HCT116 (cell line): ENCODE data around the gene BRAT1. TPM values are rescaled to one million over a fixed set of nuclear protein-coding genes. Genes with fewer than 3 reads are reported as not detected.

Experiments used
- ATAC-seq: fragments of 200-7000 bp; cut with Tn5 transposase; 2 replicates; pipeline ENCODE4 v1.9.1; 2020; ENCODE audit warnings: mild to moderate bottlenecking, moderate library complexity
- BruUV-seq: library from RNA; stranded (reverse); fragments of 400-500 nt; replicated peaks from 2 replicates; lab custom pipeline; 2021; lab: Mats Ljungman, UMichigan
- CTCF ChIA-PET: fragments of 300-600 bp; sonication (Branson Sonifier 250); formaldehyde crosslinking; loops from one replicate; lab custom pipeline; 2021; ENCODE audit warnings: antibody characterized with exemption; lab: Charles Lee
- POLR2A ChIA-PET: fragments of 300-600, 350-600 bp; sonication (Branson Sonifier 250); formaldehyde crosslinking; loops from one replicate; lab custom pipeline; 2021; ENCODE audit warnings: antibody characterized with exemption; lab: Charles Lee
- RAD21 ChIA-PET, 2 experiments: fragments of 300-600 bp; sonication (Branson Sonifier 250); formaldehyde crosslinking; loops; one replicate each; lab custom pipeline; 2023; ENCODE audit warnings: low total read pairs in 2 of 2; ENCODE audit not compliant: uncharacterized antibody in 2 of 2, unreplicated experiment in 2 of 2, low non-redundant PET in 1 of 2; lab: Charles Lee
- DNase-seq: peaks from one replicate; pipeline ENCODE4 v3.0.0-alpha.2; 2010; ENCODE audit warnings: low read depth, low spot score
- H2AFZ ChIP-seq: fragments of 200-600 bp; shearing (Covaris generic), sonication (generic); 2 replicates; pipeline ENCODE4 v1.6.1; 2017; ENCODE audit warnings: low read depth, mixed run types, mixed read lengths, antibody characterized with exemption, low read length; ENCODE audit not compliant: poor library complexity, severe bottlenecking
- H3K27ac ChIP-seq: 2 replicates; pipeline ENCODE4 v1.5.1; 2012; ENCODE audit warnings: low read depth, low read length
- H3K27me3 ChIP-seq: fragments of 200-600 bp; sonication (generic); 2 replicates; pipeline ENCODE4 v1.6.1; 2016; ENCODE audit warnings: mixed run types, low read length, mixed read lengths; ENCODE audit not compliant: insufficient read depth
- H3K36me3 ChIP-seq, 2 experiments: fragments of 200-500 bp in 1 of 2; fragments of 200-600 bp in 1 of 2; sonication (Bioruptor generic) in 1 of 2; sonication (generic) in 1 of 2; 2 replicates each; pipeline versions ENCODE4 v1.5.1 to v1.6.1; 2014 to 2016; ENCODE audit warnings: low read length in 2 of 2, inconsistent platforms in 1 of 2, mixed read lengths in 1 of 2, mixed run types in 1 of 2; ENCODE audit not compliant: insufficient read depth in 2 of 2, control insufficient read depth in 1 of 2
- H3K4me1 ChIP-seq, 2 experiments: fragments of 200-600 bp in 1 of 2; sonication (generic) in 1 of 2; 2 replicates each; pipeline versions ENCODE4 v1.5.1 to v1.6.1; 2012 to 2017; ENCODE audit warnings: low read length in 2 of 2, inconsistent platforms in 1 of 2, mild to moderate bottlenecking in 1 of 2, mixed read lengths in 1 of 2, mixed run types in 1 of 2, moderate library complexity in 1 of 2; ENCODE audit not compliant: insufficient read depth in 2 of 2, control insufficient read depth in 1 of 2
- H3K4me2 ChIP-seq: fragments of 200-600 bp; sonication (generic); 2 replicates; pipeline ENCODE4 v1.6.1; 2017; ENCODE audit warnings: mixed run types, low read length, mixed read lengths
- H3K4me3 ChIP-seq, 2 experiments: fragments of 200-600 bp in 1 of 2; sonication (generic) in 1 of 2; replicated peaks in 1 of 2; 2 replicates each; pipeline ENCODE4 v1.5.1; 2011 to 2016; ENCODE audit warnings: low read length in 2 of 2, control low read depth in 1 of 2, low read depth in 1 of 2, mild to moderate bottlenecking in 1 of 2, mixed read lengths in 1 of 2, mixed run types in 1 of 2
- H3K79me2 ChIP-seq: fragments of 200-600 bp; sonication (generic); 2 replicates; pipeline ENCODE4 v1.6.1; 2017; ENCODE audit warnings: mild to moderate bottlenecking, mixed run types, low read length, moderate library complexity, mixed read lengths; ENCODE audit not compliant: insufficient read depth
- H3K9ac ChIP-seq: fragments of 200-600 bp; sonication (generic); 2 replicates; pipeline ENCODE4 v1.6.1; 2016; ENCODE audit warnings: low read length, mixed read lengths
- H3K9me2 ChIP-seq: fragments of 200-600 bp; sonication (generic), shearing (Covaris generic); 2 replicates; pipeline ENCODE4 v1.6.1; 2017; ENCODE audit warnings: mixed run types, mild to moderate bottlenecking, moderate library complexity; ENCODE audit not compliant: insufficient read depth
- H3K9me3 ChIP-seq, 2 experiments: fragments of 200-500 bp in 1 of 2; fragments of 200-600 bp in 1 of 2; sonication (Bioruptor generic) in 1 of 2; sonication (generic) in 1 of 2; 2 replicates each; pipeline ENCODE4 v1.6.1; 2014 to 2017; ENCODE audit warnings: low read length in 2 of 2, mixed read lengths in 2 of 2, inconsistent platforms in 1 of 2, low read depth in 1 of 2, mild to moderate bottlenecking in 1 of 2, mixed run types in 1 of 2, moderate library complexity in 1 of 2; ENCODE audit not compliant: control insufficient read depth in 1 of 2, insufficient read depth in 1 of 2
- H4K20me1 ChIP-seq: fragments of 200-600 bp; sonication (generic), shearing (Covaris generic); 2 replicates; pipeline ENCODE4 v1.6.1; 2017; ENCODE audit warnings: mixed run types, mild to moderate bottlenecking, moderate library complexity; ENCODE audit not compliant: insufficient read depth
- CBX3 ChIP-seq: IDR thresholded peaks from 2 replicates; pipeline ENCODE4 v1.6.1; 2012; ENCODE audit warnings: low read depth
- CEBPB ChIP-seq: IDR thresholded peaks from 2 replicates; pipeline ENCODE4 v1.6.1; 2012; ENCODE audit warnings: low read depth
- EGR1 ChIP-seq: IDR thresholded peaks from 2 replicates; pipeline ENCODE4 v1.6.1; 2012; ENCODE audit warnings: low read depth
- EZH2 ChIP-seq: fragments of 200-600 bp; sonication (generic); IDR thresholded peaks from 2 replicates; pipeline ENCODE4 v1.6.1; 2017; ENCODE audit warnings: antibody characterized with exemption, mixed run types
- EZH2phosphoT487 ChIP-seq: fragments of 200-600 bp; IDR thresholded peaks from 2 replicates; pipeline ENCODE4 v1.6.1; 2018; ENCODE audit warnings: antibody characterized with exemption, borderline replicate concordance
- FOSL1 ChIP-seq: IDR thresholded peaks from 2 replicates; pipeline ENCODE4 v1.6.1; 2012; ENCODE audit warnings: low read depth
- JUND ChIP-seq: IDR thresholded peaks from 2 replicates; pipeline ENCODE4 v1.6.1; 2012
- POLR2A ChIP-seq: IDR thresholded peaks from 2 replicates; pipeline ENCODE4 v1.7.0; 2011; ENCODE audit warnings: borderline replicate concordance; ENCODE audit not compliant: insufficient read depth, insufficient read length; ENCODE audit errors: extremely low read depth
- RAD21 ChIP-seq: IDR thresholded peaks from 2 replicates; pipeline ENCODE4 v1.6.1; 2012; ENCODE audit warnings: low read depth, mild to moderate bottlenecking
- SIN3A ChIP-seq: IDR thresholded peaks from 2 replicates; pipeline ENCODE4 v1.6.1; 2012; ENCODE audit warnings: low read depth
- SP1 ChIP-seq: IDR thresholded peaks from 2 replicates; pipeline ENCODE4 v1.6.1; 2012; ENCODE audit warnings: low read depth
- TCF7L2 ChIP-seq: IDR thresholded peaks from 2 replicates; pipeline ENCODE4 v1.7.0; 2011; ENCODE audit warnings: borderline replicate concordance, inconsistent platforms; ENCODE audit not compliant: insufficient read depth, insufficient read length; ENCODE audit errors: extremely low read depth
- YY1 ChIP-seq: IDR thresholded peaks from 2 replicates; pipeline ENCODE4 v1.6.1; 2011; ENCODE audit warnings: low read length, low read depth, moderate library complexity, mild to moderate bottlenecking; ENCODE audit not compliant: insufficient replicate concordance; ENCODE audit errors: extremely low read depth
- ZFX ChIP-seq: fragments of 450-650 bp; IDR thresholded peaks from 2 replicates; pipeline ENCODE4 v1.6.1; 2017
- ZNF274 ChIP-seq: fragments of 200-500 bp; sonication (Bioruptor generic); IDR thresholded peaks from 2 replicates; pipeline ENCODE4 v1.6.1; 2014; ENCODE audit warnings: mild to moderate bottlenecking, low read depth, low read length, inconsistent platforms
- intact Hi-C: fragments of 100-400 bp; cut with micrococcal nuclease; formaldehyde crosslinking; loops from 2 replicates; pipeline ENCODE4 v1.10.0; 2022
- total RNA-seq: library from RNA; stranded (reverse); gene quantifications from one replicate; pipeline ENCODE4 v1.2.1, GENCODE V29; 2021; ENCODE audit not compliant: unreplicated experiment
- TF ChIP-seq, protein P1 (sequence below), 3 experiments: fragments of 200-600 bp in 1 of 3; sonication (generic) in 1 of 3; IDR thresholded peaks in 2 of 3; conservative IDR thresholded peaks in 1 of 3; 2 replicates each; pipeline ENCODE4 v1.5.1; 2012 to 2017; ENCODE audit warnings: low read depth in 2 of 3, low read length in 2 of 3, antibody characterized with exemption in 1 of 3, borderline replicate concordance in 1 of 3, control low read depth in 1 of 3, mild to moderate bottlenecking in 1 of 3, mixed read lengths in 1 of 3, mixed run types in 1 of 3, moderate library complexity in 1 of 3; ENCODE audit not compliant: insufficient read depth in 1 of 3
- TF ChIP-seq, protein P2 (sequence below): IDR thresholded peaks from 2 replicates; pipeline ENCODE4 v1.6.1; 2012; ENCODE audit warnings: low read depth
- TF ChIP-seq, protein P3 (sequence below): IDR thresholded peaks from 2 replicates; pipeline ENCODE4 v1.6.1; 2012
- TF ChIP-seq, protein P4 (sequence below): IDR thresholded peaks from 2 replicates; pipeline ENCODE4 v1.6.1; 2012

Gene BRAT1
- total RNA-seq, 1 experiment from 2014 or later, result 47.6 TPM

DNA sequence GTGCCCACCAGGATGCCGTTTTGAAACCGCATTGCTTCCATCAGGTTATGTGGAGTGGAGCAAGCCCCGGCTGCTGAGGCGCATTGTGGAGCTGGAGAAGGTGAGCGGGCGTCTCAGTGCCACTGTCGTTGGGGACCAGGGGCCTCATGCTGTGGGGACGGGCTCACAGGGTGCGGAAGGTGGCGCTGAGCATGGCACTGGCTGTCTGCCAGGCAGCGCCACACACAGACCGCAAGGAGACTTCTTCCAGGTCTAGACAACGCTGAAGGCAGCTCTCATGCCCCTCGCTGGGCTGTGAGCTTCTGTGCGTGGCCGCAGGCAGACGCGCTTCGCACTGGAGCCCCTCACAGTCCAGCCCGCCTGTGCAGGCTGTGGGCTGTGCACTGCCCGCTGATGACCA lies 32.5 kb upstream of the BRAT1 start (continued):
- TF ChIP-seq RAD21 (no peak), POLR2A (no peak), EZH2phosphoT487 (no peak), CBX3 (no peak)

DNA sequence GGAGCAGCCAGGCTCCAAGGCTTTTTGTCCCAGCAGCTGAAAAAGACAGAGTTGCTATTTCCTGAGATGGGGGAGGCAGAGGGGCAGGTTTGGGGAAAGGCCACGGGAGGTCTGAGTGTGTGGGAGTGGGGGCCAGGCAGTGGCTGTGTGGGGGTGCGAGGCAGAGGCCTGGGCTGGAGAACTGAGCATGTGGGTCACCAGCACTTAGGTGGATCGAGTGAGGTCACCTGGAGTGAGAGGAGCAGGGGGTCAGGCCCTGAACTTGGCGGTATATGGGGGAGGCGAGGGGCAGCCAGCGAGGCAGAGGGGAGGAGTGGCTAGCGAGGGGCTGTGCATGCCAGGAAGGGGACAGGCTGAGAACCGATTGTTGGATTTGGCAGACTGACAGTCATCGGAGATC lies 31.8 kb upstream of the BRAT1 start:
- ChIA-PET RAD21 (no interaction called here), CTCF (no interaction called here), POLR2A (no interaction called here)
- H3K4me2 ChIP-seq, result no peak overlapping the region
- intact Hi-C loops, result no loop called here
- TF ChIP-seq FOSL1 (no peak), POLR2A (no peak), TCF7L2 (no peak), SIN3A (no peak), CEBPB (no peak), EZH2phosphoT487 (no peak), YY1 (no peak), ZNF274 (no peak), JUND (no peak), ZFX (no peak), EGR1 (no peak), EZH2 (no peak), RAD21 (no peak), SP1 (no peak)
- TF ChIP-seq, protein P1, sequence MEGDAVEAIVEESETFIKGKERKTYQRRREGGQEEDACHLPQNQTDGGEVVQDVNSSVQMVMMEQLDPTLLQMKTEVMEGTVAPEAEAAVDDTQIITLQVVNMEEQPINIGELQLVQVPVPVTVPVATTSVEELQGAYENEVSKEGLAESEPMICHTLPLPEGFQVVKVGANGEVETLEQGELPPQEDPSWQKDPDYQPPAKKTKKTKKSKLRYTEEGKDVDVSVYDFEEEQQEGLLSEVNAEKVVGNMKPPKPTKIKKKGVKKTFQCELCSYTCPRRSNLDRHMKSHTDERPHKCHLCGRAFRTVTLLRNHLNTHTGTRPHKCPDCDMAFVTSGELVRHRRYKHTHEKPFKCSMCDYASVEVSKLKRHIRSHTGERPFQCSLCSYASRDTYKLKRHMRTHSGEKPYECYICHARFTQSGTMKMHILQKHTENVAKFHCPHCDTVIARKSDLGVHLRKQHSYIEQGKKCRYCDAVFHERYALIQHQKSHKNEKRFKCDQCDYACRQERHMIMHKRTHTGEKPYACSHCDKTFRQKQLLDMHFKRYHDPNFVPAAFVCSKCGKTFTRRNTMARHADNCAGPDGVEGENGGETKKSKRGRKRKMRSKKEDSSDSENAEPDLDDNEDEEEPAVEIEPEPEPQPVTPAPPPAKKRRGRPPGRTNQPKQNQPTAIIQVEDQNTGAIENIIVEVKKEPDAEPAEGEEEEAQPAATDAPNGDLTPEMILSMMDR (IDR thresholded peaks at IDR 0.05 in 2 of 3, conservative IDR thresholded peaks at IDR 0.05 in 1 of 3; ENCODE audit: borderline replicate concordance in 1 of 3, insufficient read depth in 1 of 3, low read depth in 2 of 3, low read length in 2 of 3), result no peak
- TF ChIP-seq, protein P2, sequence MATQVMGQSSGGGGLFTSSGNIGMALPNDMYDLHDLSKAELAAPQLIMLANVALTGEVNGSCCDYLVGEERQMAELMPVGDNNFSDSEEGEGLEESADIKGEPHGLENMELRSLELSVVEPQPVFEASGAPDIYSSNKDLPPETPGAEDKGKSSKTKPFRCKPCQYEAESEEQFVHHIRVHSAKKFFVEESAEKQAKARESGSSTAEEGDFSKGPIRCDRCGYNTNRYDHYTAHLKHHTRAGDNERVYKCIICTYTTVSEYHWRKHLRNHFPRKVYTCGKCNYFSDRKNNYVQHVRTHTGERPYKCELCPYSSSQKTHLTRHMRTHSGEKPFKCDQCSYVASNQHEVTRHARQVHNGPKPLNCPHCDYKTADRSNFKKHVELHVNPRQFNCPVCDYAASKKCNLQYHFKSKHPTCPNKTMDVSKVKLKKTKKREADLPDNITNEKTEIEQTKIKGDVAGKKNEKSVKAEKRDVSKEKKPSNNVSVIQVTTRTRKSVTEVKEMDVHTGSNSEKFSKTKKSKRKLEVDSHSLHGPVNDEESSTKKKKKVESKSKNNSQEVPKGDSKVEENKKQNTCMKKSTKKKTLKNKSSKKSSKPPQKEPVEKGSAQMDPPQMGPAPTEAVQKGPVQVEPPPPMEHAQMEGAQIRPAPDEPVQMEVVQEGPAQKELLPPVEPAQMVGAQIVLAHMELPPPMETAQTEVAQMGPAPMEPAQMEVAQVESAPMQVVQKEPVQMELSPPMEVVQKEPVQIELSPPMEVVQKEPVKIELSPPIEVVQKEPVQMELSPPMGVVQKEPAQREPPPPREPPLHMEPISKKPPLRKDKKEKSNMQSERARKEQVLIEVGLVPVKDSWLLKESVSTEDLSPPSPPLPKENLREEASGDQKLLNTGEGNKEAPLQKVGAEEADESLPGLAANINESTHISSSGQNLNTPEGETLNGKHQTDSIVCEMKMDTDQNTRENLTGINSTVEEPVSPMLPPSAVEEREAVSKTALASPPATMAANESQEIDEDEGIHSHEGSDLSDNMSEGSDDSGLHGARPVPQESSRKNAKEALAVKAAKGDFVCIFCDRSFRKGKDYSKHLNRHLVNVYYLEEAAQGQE, result no peak
- TF ChIP-seq, protein P3, sequence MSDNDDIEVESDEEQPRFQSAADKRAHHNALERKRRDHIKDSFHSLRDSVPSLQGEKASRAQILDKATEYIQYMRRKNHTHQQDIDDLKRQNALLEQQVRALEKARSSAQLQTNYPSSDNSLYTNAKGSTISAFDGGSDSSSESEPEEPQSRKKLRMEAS, result no peak
- TF ChIP-seq, protein P4, sequence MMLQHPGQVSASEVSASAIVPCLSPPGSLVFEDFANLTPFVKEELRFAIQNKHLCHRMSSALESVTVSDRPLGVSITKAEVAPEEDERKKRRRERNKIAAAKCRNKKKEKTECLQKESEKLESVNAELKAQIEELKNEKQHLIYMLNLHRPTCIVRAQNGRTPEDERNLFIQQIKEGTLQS, result no peak
- H3K9me3 ChIP-seq, result no peaks in the 10 kb centered on the region
- no peaks in the 10 kb centered on the region for H4K20me1 ChIP-seq
- no peaks in the 10 kb centered on the region for H3K79me2 ChIP-seq
- H3K27me3 ChIP-seq, result no peaks in the 10 kb centered on the region
- no TSS peak for BruUV-seq
- H3K4me1 ChIP-seq, result no peaks in the 10 kb centered on the region
- H3K9ac ChIP-seq, result no peak overlapping the region
- DNase-seq, result no peak
- no peak overlapping the region for H2AFZ ChIP-seq
- no peak for ATAC-seq
- peaks cover 0 to 2% of the 10 kb centered on the region in 2 experiments; a peak in 1 of 4 replicates for H3K36me3 ChIP-seq
- no peaks in the 10 kb centered on the region for H3K9me2 ChIP-seq
- no peak overlapping the region for H3K27ac ChIP-seq
- H3K4me3 ChIP-seq, result no peak overlapping the region
